Endometrium (tissue), 2 donors: ENCODE results near the gene IFITM2.
"Not testable (repeated sequence)": the region's sequence is repeated elsewhere in the genome, so short reads cannot be mapped to it uniquely, and the experiment has no call there.

ENCODE experiments used
- FAIRE-seq: peaks from 2 replicates; lab custom pipeline; 2012; peaks lifted over from hg19 to GRCh38; lab: Jason Lieb, UNC
- donor health status: control.
- donor health status: control.

Gene IFITM2

GRCh38 chr11:307766-308708 lies at the start of gene IFITM2:
TSS of gene IFITM2 (plus strand) at chr11:307816. CDS start at chr11:308193, 377 bp downstream.
- FAIRE-seq = not testable (repeated sequence)

- FAIRE-seq = no peak
These were observed 48.2 kb upstream of the IFITM2 start for GRCh38 chr11:259413-259812.

GRCh38 chr11:261624-262023 lies 46.0 kb upstream of the IFITM2 start:
- FAIRE-seq = no peak

- FAIRE-seq = no peak
These were observed 40.8 kb upstream of the IFITM2 start for GRCh38 chr11:266676-267439.

- FAIRE-seq = no peak
These were observed 40.1 kb upstream of the IFITM2 start for GRCh38 chr11:267491-267994.

GRCh38 chr11:268716-269145 lies 38.9 kb upstream of the IFITM2 start:
- not testable (repeated sequence) for FAIRE-seq

GRCh38 chr11:269146-269890 lies 38.3 kb upstream of the IFITM2 start:
- FAIRE-seq = no peak

GRCh38 chr11:270451-271318 lies 36.9 kb upstream of the IFITM2 start:
- no peak for FAIRE-seq

- no peak for FAIRE-seq
These were observed 36.3 kb upstream of the IFITM2 start for GRCh38 chr11:271319-271715.

GRCh38 chr11:272195-272930 lies 35.3 kb upstream of the IFITM2 start:
- no peak for FAIRE-seq

GRCh38 chr11:272931-273198 lies 34.8 kb upstream of the IFITM2 start:
- no peak for FAIRE-seq

- FAIRE-seq = no peak
These were observed 31.4 kb upstream of the IFITM2 start for GRCh38 chr11:276219-276618.

- no peak for FAIRE-seq
These were observed 29.3 kb upstream of the IFITM2 start, which contains the start of gene NLRP6 for GRCh38 chr11:278001-278951. TSS of gene NLRP6 (plus strand) at chr11:278407. CDS start at chr11:278570, 163 bp downstream.

- FAIRE-seq = no peak
These were observed 28.3 kb upstream of the IFITM2 start for GRCh38 chr11:279040-279965.

GRCh38 chr11:279966-280705 lies 27.5 kb upstream of the IFITM2 start:
- FAIRE-seq = no peak

GRCh38 chr11:280706-281485 lies 26.7 kb upstream of the IFITM2 start:
- FAIRE-seq = no peak
